HG03060 (cell line): Measurements from ENCODE around the gene ATP6V1G1.

Experiments used
- ATAC-seq: cut with Tn5 transposase; IDR thresholded peaks from one replicate; pipeline ENCODE4 v1.9.1; 2021; ENCODE audit warnings: low read depth, moderate number of reproducible peaks; ENCODE audit not compliant: unreplicated experiment

ATP6V1G1 gene

DNA sequence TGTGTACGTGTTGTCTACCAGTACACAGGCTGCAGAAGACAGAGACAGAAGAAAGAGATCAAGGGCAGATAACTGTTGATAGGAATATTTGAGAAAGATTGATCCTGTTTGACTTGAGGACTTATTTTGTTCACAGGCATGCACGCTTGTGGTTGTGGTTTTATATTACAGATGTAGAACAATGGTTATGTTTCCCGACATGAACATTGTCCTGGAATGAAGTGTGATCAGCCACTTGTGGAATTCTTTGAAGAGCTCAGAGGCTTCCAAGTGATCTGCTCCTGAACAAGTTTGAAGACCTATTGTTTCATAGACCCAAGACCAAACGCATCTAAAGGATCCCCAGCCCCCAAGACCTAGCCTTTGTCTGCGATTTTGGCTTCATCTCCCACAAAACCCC, 56.3 kb downstream of the ATP6V1G1 start:
- ATAC-seq: no peak
